ENCODE results near the gene C5orf58.

The C5orf58 gene

GRCh38 chr5:170206958-170207357, 25.8 kb upstream of the C5orf58 start:
- H3K4me3 ChIP-seq (ENCODE audit: low read depth, low read length), result no peak overlapping the region
- TF ChIP-seq CTCF (conservative IDR thresholded peaks at IDR 0.05; ENCODE audit: low read depth, low read length), result no peak
- no peak for DNase-seq (ENCODE audit: low read depth)

- DNase-seq (ENCODE audit: low read depth), result no peak
- H3K4me3 ChIP-seq (ENCODE audit: low read depth, low read length), result no peak overlapping the region
- TF ChIP-seq CTCF (conservative IDR thresholded peaks at IDR 0.05; ENCODE audit: low read depth, low read length), result no peak
Measured at GRCh38 chr5:170211575-170212334, 21.0 kb upstream of the C5orf58 start.

GRCh38 chr5:170216257-170216864, 16.4 kb upstream of the C5orf58 start:
- TF ChIP-seq CTCF (conservative IDR thresholded peaks at IDR 0.05; ENCODE audit: low read depth, low read length), result peak; percentile 85
- peak; percentile 87 for DNase-seq (ENCODE audit: low read depth)
- H3K4me3 ChIP-seq (ENCODE audit: low read depth, low read length), result no peak overlapping the region

- TF ChIP-seq CTCF (conservative IDR thresholded peaks at IDR 0.05; ENCODE audit: low read depth, low read length), result no peak
- no peak overlapping the region for H3K4me3 ChIP-seq (ENCODE audit: low read depth, low read length)
- no peak for DNase-seq (ENCODE audit: low read depth)
Measured at GRCh38 chr5:170217831-170218230, 15.0 kb upstream of the C5orf58 start.

GRCh38 chr5:170218726-170219125, 14.1 kb upstream of the C5orf58 start:
- DNase-seq (ENCODE audit: low read depth), result no peak
- TF ChIP-seq CTCF (conservative IDR thresholded peaks at IDR 0.05; ENCODE audit: low read depth, low read length), result no peak
- H3K4me3 ChIP-seq (ENCODE audit: low read depth, low read length), result no peak overlapping the region

- TF ChIP-seq CTCF (conservative IDR thresholded peaks at IDR 0.05; ENCODE audit: low read depth, low read length), result no peak
- peak; percentile 13 for DNase-seq (ENCODE audit: low read depth)
- no peak overlapping the region for H3K4me3 ChIP-seq (ENCODE audit: low read depth, low read length)
Measured at GRCh38 chr5:170219615-170220014, 13.2 kb upstream of the C5orf58 start.

- no peak for TF ChIP-seq CTCF (conservative IDR thresholded peaks at IDR 0.05; ENCODE audit: low read depth, low read length)
- no peak for DNase-seq (ENCODE audit: low read depth)
- no peak overlapping the region for H3K4me3 ChIP-seq (ENCODE audit: low read depth, low read length)
Measured at GRCh38 chr5:170220191-170220590, 12.6 kb upstream of the C5orf58 start.
